SK-N-SH (cell line): Measurements from ENCODE around the gene XCR1.

Experiments used
- CTCF ChIP-seq: fragments of 200-600 bp; sonication (generic); IDR thresholded peaks from 2 replicates; pipeline ENCODE4 v1.6.1; 2017; ENCODE audit warnings: antibody characterized with exemption, mild to moderate bottlenecking, moderate library complexity
- TAF1 ChIP-seq: IDR thresholded peaks from 2 replicates; pipeline ENCODE4 v1.6.1; 2012; ENCODE audit warnings: low read depth, mild to moderate bottlenecking, low read length, moderate library complexity, borderline replicate concordance

GRCh38 chr3:46022909-46023785 is 4.1 kb downstream of the XCR1 start:
- TF ChIP-seq CTCF (no peak), TAF1 (no peak)
